Nephron progenitor cell (in vitro differentiated cells): ENCODE data around the gene PALLD.
"Not testable (repeated sequence)": the region's sequence is repeated elsewhere in the genome, so short reads cannot be mapped to it uniquely, and the experiment has no call there.

ENCODE experiments used
- DNase-seq: peaks from one replicate; pipeline ENCODE4 v3.0.0; 2021
- H3K27ac Mint-ChIP-seq: 2 replicates; pipeline ENCODE4 v1.8.0; 2021; ENCODE audit warnings: mild to moderate bottlenecking, moderate library complexity, mixed read lengths
- H3K27me3 Mint-ChIP-seq: 2 replicates; pipeline ENCODE4 v1.8.0; 2021; ENCODE audit warnings: mild to moderate bottlenecking, low read depth, mixed read lengths; ENCODE audit not compliant: poor library complexity
- H3K36me3 Mint-ChIP-seq: 2 replicates; pipeline ENCODE4 v1.8.0; 2021; ENCODE audit warnings: low read depth, mixed read lengths
- H3K4me1 Mint-ChIP-seq: 2 replicates; pipeline ENCODE4 v1.8.0; 2021; ENCODE audit warnings: mixed read lengths
- H3K4me3 Mint-ChIP-seq: 2 replicates; pipeline ENCODE4 v1.8.0; 2021; ENCODE audit warnings: mild to moderate bottlenecking, moderate library complexity, mixed read lengths
- H3K9me3 Mint-ChIP-seq: 2 replicates; pipeline ENCODE4 v1.8.0; 2021; ENCODE audit warnings: mild to moderate bottlenecking, moderate library complexity, mixed read lengths
- TF ChIP-seq, protein P1 (sequence below): fragments of 200-600 bp; sonication (generic); IDR thresholded peaks from 2 replicates; pipeline ENCODE4 v1.5.0; 2021; ENCODE audit warnings: antibody characterized with exemption

The PALLD gene

DNA sequence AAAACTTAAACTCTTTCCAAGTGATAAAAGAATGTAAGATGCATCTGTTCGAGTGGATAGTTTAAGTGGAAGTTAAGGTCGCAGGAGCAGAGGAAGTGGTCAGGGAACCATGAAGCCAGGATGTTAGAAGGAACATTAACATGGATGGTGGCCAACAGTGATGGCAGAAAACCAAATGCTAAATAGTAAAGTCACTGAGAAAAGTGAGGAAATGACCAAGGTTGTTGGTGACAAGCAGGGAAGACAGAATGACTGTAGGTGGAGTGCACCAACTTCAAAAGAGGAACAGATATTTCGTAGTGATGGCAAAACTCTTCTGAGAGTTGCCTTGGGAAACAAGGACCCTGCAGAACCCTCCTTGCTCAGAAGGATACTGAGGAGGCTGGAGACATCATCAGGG is 226.2 kb downstream of the PALLD start:
- H3K27ac Mint-ChIP-seq: no peak overlapping the region
- no peak overlapping the region for H3K4me3 Mint-ChIP-seq
- peaks cover 30% of the 10 kb centered on the region for H3K9me3 Mint-ChIP-seq
- TF ChIP-seq, protein P1, sequence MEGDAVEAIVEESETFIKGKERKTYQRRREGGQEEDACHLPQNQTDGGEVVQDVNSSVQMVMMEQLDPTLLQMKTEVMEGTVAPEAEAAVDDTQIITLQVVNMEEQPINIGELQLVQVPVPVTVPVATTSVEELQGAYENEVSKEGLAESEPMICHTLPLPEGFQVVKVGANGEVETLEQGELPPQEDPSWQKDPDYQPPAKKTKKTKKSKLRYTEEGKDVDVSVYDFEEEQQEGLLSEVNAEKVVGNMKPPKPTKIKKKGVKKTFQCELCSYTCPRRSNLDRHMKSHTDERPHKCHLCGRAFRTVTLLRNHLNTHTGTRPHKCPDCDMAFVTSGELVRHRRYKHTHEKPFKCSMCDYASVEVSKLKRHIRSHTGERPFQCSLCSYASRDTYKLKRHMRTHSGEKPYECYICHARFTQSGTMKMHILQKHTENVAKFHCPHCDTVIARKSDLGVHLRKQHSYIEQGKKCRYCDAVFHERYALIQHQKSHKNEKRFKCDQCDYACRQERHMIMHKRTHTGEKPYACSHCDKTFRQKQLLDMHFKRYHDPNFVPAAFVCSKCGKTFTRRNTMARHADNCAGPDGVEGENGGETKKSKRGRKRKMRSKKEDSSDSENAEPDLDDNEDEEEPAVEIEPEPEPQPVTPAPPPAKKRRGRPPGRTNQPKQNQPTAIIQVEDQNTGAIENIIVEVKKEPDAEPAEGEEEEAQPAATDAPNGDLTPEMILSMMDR: no peak
- H3K27me3 Mint-ChIP-seq: no peaks in the 10 kb centered on the region
- H3K36me3 Mint-ChIP-seq: peaks cover 84% of the 10 kb centered on the region
- no peaks in the 10 kb centered on the region for H3K4me1 Mint-ChIP-seq
- no peak for DNase-seq

DNA sequence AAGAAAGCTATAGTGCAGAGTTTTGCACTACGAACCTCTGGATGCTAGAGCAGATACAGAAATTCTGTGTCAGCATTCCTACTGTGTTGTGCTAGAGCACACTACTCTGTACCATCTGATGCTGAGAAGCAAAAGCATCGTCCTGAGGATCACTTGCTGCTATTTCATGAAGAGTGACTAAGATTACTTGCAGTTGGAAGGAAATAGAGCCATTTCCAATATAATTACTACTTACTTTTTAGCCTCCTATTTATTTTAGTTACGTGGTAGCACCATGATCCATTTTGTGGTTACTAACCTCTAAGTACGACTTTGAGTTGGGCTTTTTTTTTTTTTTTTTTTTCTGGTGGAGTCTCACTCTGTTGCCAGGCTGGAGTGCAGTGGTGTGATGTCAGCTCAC is 226.7 kb downstream of the PALLD start:
- H3K9me3 Mint-ChIP-seq: peaks cover 36% of the 10 kb centered on the region
- no peaks in the 10 kb centered on the region for H3K27me3 Mint-ChIP-seq
- no peak overlapping the region for H3K4me3 Mint-ChIP-seq
- peaks cover 84% of the 10 kb centered on the region for H3K36me3 Mint-ChIP-seq
- H3K4me1 Mint-ChIP-seq: no peaks in the 10 kb centered on the region
- no peak for DNase-seq
- TF ChIP-seq, protein P1: no peak
- no peak overlapping the region for H3K27ac Mint-ChIP-seq

DNA sequence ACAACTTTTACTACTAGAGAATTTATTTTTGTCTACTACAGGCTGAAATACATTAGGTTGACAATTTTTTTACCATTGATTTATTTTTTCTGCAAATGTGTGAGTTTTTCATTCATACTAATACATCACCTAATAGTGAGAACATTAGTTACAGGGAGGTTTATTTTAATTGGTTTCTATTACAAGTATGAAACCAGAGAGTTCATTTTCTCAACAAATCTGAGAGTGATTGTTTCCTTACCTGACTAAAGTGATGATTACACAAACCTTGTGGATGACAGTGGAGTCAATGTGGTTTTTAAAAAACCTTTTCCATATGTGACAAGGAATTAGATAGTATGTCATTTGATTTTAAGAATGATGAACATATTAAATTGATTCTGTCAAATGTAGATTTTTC is 227.4 kb downstream of the PALLD start:
- Mint-ChIP-seq H3K4me1 (no peaks in the 10 kb centered on the region), H3K9me3 (peaks cover 40% of the 10 kb centered on the region), H3K27ac (no peak overlapping the region), H3K4me3 (no peak overlapping the region), H3K27me3 (no peaks in the 10 kb centered on the region), H3K36me3 (peaks cover 87% of the 10 kb centered on the region)
- TF ChIP-seq, protein P1: no peak
- no peak for DNase-seq

DNA sequence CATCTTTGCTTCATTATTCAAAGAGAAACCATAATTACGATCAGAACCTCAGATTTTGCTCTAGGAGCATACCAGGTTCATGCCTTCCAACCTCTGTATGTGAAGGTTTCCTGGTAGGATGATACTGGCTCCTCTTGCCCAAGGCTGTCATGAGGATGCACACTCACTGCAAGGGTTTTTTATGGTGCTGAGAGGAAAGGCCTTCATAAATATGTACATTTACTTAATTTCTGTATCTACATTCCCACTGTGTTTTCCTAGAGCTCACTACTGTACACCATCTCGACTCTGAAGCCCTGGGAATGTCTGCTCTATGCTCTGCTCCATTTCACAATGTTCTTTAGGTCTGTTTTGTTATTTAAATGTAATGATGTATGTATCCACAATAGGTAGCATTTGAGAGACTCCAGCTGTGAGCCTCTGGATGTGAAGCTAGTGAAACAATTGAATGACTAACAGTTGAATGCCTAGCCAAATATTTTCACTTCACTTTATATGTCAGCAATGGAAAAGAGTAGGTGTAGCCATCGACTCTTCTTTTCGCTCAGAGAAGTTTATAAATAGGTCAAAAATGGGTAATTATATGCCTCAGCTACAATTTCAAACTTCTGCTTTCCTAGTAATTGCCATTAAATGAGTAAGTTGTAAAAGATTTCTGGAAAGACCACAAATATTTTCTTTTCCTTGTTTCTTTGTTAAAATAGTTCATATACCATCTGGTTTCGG is 228.0 kb downstream of the PALLD start:
- H3K9me3 Mint-ChIP-seq: peaks cover 40% of the 10 kb centered on the region
- TF ChIP-seq, protein P1: no peak
- DNase-seq: no peak
- H3K4me3 Mint-ChIP-seq: no peak overlapping the region
- no peak overlapping the region for H3K27ac Mint-ChIP-seq
- H3K4me1 Mint-ChIP-seq: no peaks in the 10 kb centered on the region
- peaks cover 88% of the 10 kb centered on the region for H3K36me3 Mint-ChIP-seq
- no peaks in the 10 kb centered on the region for H3K27me3 Mint-ChIP-seq

DNA sequence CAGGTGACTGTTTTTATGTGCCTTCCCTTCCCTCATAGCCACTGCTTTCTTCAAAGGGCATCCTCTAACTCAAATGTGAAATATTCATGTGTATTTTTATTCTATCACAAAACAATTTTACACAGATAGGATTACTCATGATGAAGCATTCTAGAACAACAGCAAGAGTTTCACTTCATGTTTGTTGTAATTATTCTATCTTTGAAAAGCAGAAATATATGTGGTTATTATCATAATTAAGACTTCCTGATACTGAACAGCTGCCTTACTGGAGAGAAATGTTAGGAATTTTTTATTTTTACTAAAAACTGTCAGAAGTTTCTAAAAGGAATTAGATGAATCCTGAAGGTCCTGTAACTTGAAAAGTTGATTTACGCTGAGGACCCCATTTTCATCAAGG is 229.1 kb downstream of the PALLD start:
- H3K27ac Mint-ChIP-seq: no peak overlapping the region
- DNase-seq: no peak
- H3K36me3 Mint-ChIP-seq: peaks cover 84% of the 10 kb centered on the region
- no peaks in the 10 kb centered on the region for H3K27me3 Mint-ChIP-seq
- peaks cover 2% of the 10 kb centered on the region for H3K4me1 Mint-ChIP-seq
- H3K9me3 Mint-ChIP-seq: peaks cover 39% of the 10 kb centered on the region
- H3K4me3 Mint-ChIP-seq: no peak overlapping the region
- TF ChIP-seq, protein P1: no peak

DNA sequence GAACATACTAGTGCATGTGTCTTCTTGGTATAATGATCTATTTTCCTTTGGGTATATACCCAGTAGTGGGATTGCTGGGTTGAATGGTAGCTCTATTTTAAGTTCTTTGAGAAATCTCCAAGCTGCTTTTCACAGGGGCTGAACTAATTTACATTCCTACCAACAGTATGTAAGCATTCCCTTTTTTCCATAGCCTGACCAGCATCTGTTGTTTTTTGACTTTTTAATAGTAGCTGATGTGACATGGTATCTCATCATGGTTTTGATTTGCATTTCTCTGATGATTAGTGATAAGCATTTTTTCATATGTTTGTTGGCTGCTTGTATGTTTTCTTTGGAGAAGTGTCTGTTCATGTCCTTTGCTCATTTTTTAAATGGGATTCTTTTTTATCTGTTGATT is 230.3 kb downstream of the PALLD start:
- Mint-ChIP-seq H3K9me3 (peaks cover 39% of the 10 kb centered on the region), H3K36me3 (peaks cover 77% of the 10 kb centered on the region)
- not testable (repeated sequence) for H3K27ac Mint-ChIP-seq, H3K4me1 Mint-ChIP-seq, DNase-seq, H3K4me3 Mint-ChIP-seq, H3K27me3 Mint-ChIP-seq
